Suprapubic skin (tissue), 4 donors: ENCODE results near the gene MRFAP1L1. TPM values are rescaled to one million over a fixed set of nuclear protein-coding genes. Genes with fewer than 3 reads are reported as not detected.

ENCODE experiments used
- DNase-seq, 2 donors: peaks; one replicate each; pipeline ENCODE4 v3.0.0-alpha.2; 2019; ENCODE audit warnings: low spot score in 2 of 2
- H3K27ac ChIP-seq: fragments of 200-600 bp; sonication (generic); one replicate; pipeline ENCODE4 v1.5.1; 2019
- H3K27me3 ChIP-seq: fragments of 200-600 bp; sonication (generic); one replicate; pipeline ENCODE4 v1.5.1; 2019
- H3K36me3 ChIP-seq: fragments of 200-600 bp; sonication (generic); one replicate; pipeline ENCODE4 v1.5.1; 2019
- H3K4me1 ChIP-seq: fragments of 200-600 bp; sonication (generic); one replicate; pipeline ENCODE4 v1.5.1; 2019
- H3K4me3 ChIP-seq: fragments of 200-600 bp; sonication (generic); one replicate; pipeline ENCODE4 v1.5.1; 2019; ENCODE audit warnings: mild to moderate bottlenecking
- H3K9me3 ChIP-seq: fragments of 200-600 bp; sonication (generic); one replicate; pipeline ENCODE4 v1.5.1; 2019
- EP300 ChIP-seq: sonication (generic); formaldehyde crosslinking; IDR thresholded peaks from one replicate; pipeline ENCODE4 v1.6.1; 2017; ENCODE audit warnings: antibody characterized with exemption
- POLR2A ChIP-seq, 2 donors: fragments of 450-650 bp; IDR thresholded peaks; one replicate each; pipeline ENCODE4 v1.6.1; 2017; ENCODE audit warnings: antibody characterized with exemption in 2 of 2, mild to moderate bottlenecking in 2 of 2, moderate library complexity in 2 of 2
- POLR2AphosphoS5 ChIP-seq, 3 donors: sonication (generic); formaldehyde crosslinking; IDR thresholded peaks; one replicate each; pipeline ENCODE4 v1.6.1; 2017; ENCODE audit warnings: antibody characterized with exemption in 3 of 3
- WGBS: methylation state at CpG from one replicate; pipeline ENCODE4 v1.1.5; 2018; 5-methylcytosine and 5-hydroxymethylcytosine counted together
- total RNA-seq, 4 donors: library from RNA; depleted of rRNA; stranded (reverse); fragments of >200 nt; gene quantifications; one replicate each; pipeline ENCODE4 v1.1.0, GENCODE V29; 2016
- TF ChIP-seq, protein P1 (sequence below), 2 donors: fragments of 200-600 bp in 1 of 2; fragments of 450-650 bp in 1 of 2; sonication (generic) in 1 of 2; IDR thresholded peaks; one replicate each; pipeline ENCODE4 v1.5.1; 2016 to 2019; ENCODE audit warnings: antibody characterized with exemption in 2 of 2, mild to moderate bottlenecking in 1 of 2, moderate library complexity in 1 of 2

The MRFAP1L1 gene
- total RNA-seq, 4 donors from 2014 or later = 40.6 to 63.4 (median 53.4) TPM

DNA sequence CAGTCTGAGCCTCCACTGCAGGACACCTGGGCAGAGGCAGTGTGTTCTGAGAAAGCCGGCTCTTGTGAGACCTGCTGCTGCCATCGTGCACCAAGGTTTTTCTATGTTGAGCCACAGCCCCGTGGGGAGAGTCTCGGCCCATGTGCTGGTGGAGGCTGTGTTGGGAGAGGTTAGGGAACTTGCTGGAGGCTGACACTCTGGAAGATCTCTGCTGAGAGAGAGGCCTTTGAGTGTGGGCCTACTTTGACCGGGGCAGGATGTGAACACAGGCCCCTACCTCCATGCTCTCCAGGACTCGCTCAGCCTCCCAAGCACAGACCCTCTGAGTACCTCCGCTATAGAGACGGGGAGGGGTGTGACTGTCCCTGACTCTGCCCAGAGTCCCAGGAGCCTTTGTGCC, 17.3 kb downstream of the MRFAP1L1 start:
- DNase-seq = no peak
- H3K27me3 ChIP-seq = no peaks in the 10 kb centered on the region
- H3K27ac ChIP-seq = peak overlapping the region; percentile 31
- H3K36me3 ChIP-seq = no peaks in the 10 kb centered on the region
- H3K9me3 ChIP-seq = no peaks in the 10 kb centered on the region
- no CpG with 5 or more reads among the region's 8 CpGs for WGBS
- H3K4me3 ChIP-seq = no peak overlapping the region
- peaks cover 50% of the 10 kb centered on the region for H3K4me1 ChIP-seq
- TF ChIP-seq EP300 = no peak

DNA sequence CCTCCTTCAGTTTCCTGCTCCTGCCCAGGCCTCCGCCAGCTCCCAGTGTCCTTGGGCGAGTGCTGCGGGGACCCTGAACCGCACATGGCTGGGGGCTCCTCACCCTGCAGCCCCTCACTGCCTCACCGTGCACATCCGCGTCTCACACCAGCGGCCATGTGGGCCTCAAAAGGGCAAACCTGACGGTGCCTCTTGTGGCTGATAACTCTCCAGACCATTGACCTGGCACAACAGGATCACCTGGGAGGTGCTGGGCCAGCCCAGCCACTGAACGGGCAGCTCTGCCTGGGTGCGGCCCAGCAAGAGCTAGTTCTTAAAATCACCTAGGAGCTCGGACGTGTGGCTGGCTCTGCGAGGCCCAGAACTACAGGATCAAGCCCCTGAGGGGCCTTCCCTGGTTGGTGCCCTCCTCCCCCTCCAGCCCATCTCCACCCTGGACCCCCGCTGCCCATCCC, 20.1 kb downstream of the MRFAP1L1 start:
- no peaks in the 10 kb centered on the region for H3K9me3 ChIP-seq
- DNase-seq = no peak
- TF ChIP-seq POLR2AphosphoS5 (IDR thresholded peaks at IDR 0.05) (no peak), POLR2A (IDR thresholded peaks at IDR 0.05) (no peak), EP300 (no peak)
- TF ChIP-seq, protein P1, sequence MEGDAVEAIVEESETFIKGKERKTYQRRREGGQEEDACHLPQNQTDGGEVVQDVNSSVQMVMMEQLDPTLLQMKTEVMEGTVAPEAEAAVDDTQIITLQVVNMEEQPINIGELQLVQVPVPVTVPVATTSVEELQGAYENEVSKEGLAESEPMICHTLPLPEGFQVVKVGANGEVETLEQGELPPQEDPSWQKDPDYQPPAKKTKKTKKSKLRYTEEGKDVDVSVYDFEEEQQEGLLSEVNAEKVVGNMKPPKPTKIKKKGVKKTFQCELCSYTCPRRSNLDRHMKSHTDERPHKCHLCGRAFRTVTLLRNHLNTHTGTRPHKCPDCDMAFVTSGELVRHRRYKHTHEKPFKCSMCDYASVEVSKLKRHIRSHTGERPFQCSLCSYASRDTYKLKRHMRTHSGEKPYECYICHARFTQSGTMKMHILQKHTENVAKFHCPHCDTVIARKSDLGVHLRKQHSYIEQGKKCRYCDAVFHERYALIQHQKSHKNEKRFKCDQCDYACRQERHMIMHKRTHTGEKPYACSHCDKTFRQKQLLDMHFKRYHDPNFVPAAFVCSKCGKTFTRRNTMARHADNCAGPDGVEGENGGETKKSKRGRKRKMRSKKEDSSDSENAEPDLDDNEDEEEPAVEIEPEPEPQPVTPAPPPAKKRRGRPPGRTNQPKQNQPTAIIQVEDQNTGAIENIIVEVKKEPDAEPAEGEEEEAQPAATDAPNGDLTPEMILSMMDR (IDR thresholded peaks at IDR 0.05) = no peak
- H3K4me3 ChIP-seq = peak overlapping the region; percentile 11
- 87% methylated on average over 8 of the region's 15 CpGs for WGBS
- H3K4me1 ChIP-seq = peaks cover 26% of the 10 kb centered on the region
- no peaks in the 10 kb centered on the region for H3K36me3 ChIP-seq
- H3K27ac ChIP-seq = peak overlapping the region; percentile 76
- H3K27me3 ChIP-seq = no peaks in the 10 kb centered on the region

DNA sequence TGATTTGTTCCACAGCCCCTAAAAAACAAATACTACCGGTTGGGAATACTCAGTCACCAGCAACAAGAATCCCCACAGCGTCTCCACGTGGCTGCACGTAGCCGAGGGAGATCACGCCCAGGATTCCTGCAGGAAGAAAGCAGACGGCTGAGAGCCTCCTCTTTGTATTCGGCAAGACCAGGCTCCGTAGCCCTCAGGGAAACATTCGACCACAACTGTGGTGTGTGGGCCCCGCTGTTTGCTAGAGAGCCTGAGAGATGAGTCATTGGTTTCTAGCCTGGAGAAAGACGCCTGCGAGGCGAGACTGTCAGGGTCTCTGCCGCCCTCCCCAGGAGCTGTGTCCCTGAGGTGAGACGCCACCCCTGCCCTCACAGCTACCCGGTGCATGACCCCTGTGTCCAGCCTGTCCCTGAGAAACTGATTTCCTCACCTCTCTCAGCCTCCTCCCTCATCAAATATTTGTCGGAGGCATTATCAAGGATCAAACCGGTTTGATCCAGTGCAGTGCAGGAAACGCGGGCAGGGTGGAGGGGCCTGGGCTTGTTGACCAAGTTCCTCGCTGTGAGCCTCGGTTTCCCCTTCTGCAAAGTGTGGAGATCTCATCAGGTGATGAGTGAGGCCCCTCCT, 20.7 kb downstream of the MRFAP1L1 start:
- Histone ChIP-seq H3K27me3 (no peaks in the 10 kb centered on the region), H3K4me1 (peaks cover 22% of the 10 kb centered on the region), H3K9me3 (no peaks in the 10 kb centered on the region), H3K36me3 (no peaks in the 10 kb centered on the region), H3K27ac (peak overlapping the region; percentile 76), H3K4me3 (peak overlapping the region; percentile 11)
- DNase-seq = no peak
- WGBS = 47% methylated on average over 17 of the region's 23 CpGs
- TF ChIP-seq EP300 = no peak
- TF ChIP-seq, protein P1 (IDR thresholded peaks at IDR 0.05) = no peak
- no peak for TF ChIP-seq POLR2AphosphoS5 (IDR thresholded peaks at IDR 0.05)
- TF ChIP-seq POLR2A (IDR thresholded peaks at IDR 0.05) = no peak

DNA sequence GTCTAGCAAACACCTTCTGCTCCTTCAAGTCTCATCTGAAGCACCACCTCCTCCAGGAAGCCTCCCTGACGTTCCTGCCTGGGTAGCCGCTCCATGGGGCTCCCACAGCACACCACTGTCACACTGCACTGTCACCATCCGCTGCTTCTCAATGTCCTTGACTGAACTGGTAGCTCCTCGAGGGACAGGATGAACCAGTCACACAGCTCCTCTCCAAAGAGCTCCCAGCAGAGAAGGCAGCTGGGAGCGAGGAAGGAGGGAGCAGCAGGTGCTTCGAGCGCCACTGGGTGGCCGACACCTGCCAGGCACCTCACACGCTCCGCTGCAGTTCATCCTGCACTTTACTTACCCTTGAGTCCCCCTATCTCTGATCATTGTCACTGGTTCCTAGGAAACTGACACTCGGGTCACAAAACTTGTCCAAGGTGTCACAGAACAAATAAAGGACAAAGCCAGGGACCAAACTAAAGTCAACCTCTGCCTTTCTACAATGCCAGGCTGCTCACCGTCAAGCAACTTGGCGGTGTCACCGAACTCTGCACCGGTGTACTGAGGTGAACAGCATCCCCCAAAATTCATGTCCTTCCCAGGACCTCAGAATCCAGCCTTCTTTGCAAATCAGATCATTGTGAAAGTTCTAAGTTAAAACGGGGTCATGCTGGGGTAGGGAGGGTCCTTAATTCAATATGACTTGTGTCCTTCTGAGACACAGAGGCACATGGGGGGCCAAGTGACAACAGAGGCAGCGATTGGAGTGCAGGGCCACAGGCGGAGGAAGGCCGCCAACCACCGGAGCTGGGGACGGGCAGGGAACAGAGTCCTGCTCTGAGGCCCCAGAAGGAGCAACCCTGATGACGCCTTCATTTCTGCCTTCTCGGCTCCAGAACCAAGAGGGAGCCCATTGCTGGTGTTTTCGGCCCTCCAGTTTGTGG, 21.5 kb downstream of the MRFAP1L1 start:
- Histone ChIP-seq H3K4me1 (peaks cover 15% of the 10 kb centered on the region), H3K36me3 (no peaks in the 10 kb centered on the region), H3K27ac (peak overlapping the region; percentile 76), H3K9me3 (no peaks in the 10 kb centered on the region), H3K27me3 (no peaks in the 10 kb centered on the region), H3K4me3 (no peak overlapping the region)
- no peak for TF ChIP-seq EP300
- TF ChIP-seq, protein P1 (IDR thresholded peaks at IDR 0.05) = peak in 1 of 2 donors; percentile 19
- no peak for TF ChIP-seq POLR2A (IDR thresholded peaks at IDR 0.05)
- no peak for TF ChIP-seq POLR2AphosphoS5 (IDR thresholded peaks at IDR 0.05)
- WGBS = 86% methylated on average over 22 of the region's 24 CpGs
- DNase-seq = no peak

DNA sequence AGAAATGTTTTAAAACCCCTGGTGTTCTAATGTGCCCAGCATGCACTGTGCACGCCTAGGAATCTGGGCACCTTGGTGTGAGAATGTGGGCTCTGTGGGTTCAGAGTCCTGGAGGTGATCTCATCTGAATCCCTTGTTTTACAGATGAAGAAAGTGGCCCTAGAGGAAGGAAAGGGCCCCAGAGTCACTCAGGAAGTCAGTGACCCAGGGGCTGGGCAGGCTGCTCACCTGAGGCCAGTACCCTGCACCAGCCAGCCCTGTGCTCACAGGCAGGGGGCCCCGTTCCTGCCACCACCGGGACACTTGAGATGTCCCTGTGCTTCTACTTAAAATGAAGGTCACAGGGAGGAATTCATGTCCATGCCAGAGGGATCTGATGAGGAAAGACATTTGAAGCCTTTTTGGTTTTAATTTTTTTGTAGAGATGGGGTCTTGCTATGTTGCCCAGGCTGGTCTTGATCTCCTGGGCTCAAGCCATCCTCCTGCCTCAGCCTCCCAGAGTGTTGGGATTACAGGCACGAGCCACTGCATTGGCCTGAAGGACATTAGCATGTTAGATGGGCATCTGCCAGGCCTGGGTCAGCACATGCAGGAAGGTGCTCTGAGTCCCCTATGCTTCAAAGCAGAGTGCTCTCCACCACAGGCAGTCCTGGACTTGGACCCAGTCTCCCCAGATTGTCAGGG, 23.4 kb downstream of the MRFAP1L1 start:
- H3K9me3 ChIP-seq = no peaks in the 10 kb centered on the region
- no peaks in the 10 kb centered on the region for H3K36me3 ChIP-seq
- no peak for TF ChIP-seq POLR2A (IDR thresholded peaks at IDR 0.05)
- TF ChIP-seq POLR2AphosphoS5 (IDR thresholded peaks at IDR 0.05) = no peak
- TF ChIP-seq, protein P1 (IDR thresholded peaks at IDR 0.05) = no peak
- TF ChIP-seq EP300 = no peak
- 97% methylated on average over 3 of the region's 4 CpGs for WGBS
- H3K27me3 ChIP-seq = no peaks in the 10 kb centered on the region
- no peak for DNase-seq
- H3K27ac ChIP-seq = no peak overlapping the region
- peaks cover 13% of the 10 kb centered on the region for H3K4me1 ChIP-seq
- H3K4me3 ChIP-seq = no peak overlapping the region
